COLO829 (cell line): ENCODE results near the gene GDPD5.

ENCODE experiments used
- DNase-seq: peaks from one replicate; pipeline ENCODE4 v3.0.0; 2012; ENCODE audit warnings: low spot score

The GDPD5 gene

DNA sequence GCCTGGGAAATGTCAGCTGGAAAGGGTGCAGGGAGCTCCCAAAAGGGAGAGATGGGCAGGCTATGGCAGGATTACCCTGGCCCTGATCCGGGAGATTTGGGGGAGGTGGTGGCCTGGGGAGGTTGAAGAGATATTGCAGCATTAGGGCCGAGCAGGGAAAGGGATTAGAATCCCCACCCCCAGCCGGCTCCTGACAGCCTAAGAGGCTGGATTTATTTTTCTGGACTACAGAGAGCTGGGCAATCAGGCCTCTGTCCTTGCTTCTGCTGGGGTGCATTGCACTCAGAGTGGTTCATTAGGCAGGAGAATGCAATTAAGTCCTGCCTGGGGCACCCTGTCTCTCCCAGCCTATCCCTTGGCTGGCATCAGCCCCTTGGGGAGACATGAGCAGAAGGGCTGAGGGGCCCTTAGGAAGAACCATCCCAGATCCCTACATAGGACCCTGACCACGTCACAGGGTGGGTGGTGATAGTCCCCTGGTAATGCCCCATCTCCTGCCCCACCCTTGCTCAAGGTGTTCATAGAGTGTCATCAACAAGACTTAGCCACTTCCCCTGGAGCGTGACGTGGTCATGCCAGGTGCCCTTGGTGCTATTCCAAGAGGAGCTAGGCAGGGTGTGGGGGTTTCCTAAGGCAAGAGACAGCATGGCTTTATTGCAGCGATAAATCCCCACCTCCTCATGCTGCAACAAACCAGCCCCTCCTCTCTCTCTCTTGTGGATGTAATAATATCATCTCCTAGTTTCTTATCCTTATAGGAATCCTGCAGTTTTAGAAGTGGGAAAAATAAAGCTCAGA lies 54.4 kb downstream of the GDPD5 start:
- DNase-seq = no peak

DNA sequence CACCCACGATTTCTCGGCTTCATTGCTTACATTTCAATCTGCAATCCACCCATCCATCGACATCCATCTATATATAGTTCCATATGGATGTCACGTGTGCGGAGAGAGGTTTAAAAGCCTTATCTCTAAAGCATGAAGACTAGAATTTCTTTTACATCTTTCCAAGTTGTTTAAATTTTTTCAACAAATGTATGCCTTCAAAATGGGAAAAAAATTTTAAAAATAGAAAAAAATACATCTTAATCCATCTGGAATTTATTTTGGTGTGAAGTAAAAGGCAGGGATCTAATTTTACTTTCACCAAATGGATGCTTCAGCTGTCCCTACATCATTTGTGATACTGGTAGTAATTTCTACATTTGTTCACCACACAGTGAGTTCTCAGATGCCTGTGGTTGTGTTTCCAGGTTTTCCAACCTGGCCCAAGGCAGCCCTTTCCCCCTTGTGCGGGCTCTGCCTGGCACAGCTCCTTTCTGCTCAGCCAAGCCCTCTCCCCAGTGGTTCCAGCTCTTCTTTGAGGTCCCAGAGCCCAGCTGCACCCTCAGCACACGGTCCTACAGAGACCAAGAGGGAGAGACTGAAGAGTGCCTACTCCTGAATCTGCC lies 55.2 kb downstream of the GDPD5 start:
- DNase-seq = no peak

DNA sequence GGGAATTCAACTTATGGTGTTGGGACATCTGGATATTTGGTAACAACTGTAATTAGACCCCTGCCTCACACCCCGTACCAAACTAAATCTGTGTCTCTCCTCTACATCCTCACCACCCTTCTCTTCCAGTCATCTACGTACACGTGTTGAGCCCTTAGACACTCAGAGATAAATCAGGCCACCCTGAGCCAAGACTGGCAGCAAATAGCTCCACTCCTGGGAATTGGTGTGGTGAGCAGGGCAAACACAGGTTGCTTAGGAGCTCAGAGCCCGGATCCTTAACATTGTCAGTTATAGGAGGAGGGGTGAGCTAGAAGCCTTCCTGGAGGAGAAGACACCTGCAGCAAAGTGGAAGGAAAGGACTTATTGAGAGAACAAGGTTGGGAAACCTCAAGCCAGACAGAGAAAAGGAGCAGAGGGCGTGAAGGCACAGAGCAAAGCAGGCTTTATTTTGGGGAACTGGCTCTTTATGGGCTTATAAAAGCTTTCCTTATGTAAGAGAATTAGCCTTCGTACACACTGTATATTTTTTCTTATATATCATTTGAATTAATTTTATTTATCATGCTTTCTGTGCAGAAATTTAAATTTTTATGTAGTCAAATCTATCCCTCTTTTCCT lies 55.8 kb downstream of the GDPD5 start:
- DNase-seq = no peak

DNA sequence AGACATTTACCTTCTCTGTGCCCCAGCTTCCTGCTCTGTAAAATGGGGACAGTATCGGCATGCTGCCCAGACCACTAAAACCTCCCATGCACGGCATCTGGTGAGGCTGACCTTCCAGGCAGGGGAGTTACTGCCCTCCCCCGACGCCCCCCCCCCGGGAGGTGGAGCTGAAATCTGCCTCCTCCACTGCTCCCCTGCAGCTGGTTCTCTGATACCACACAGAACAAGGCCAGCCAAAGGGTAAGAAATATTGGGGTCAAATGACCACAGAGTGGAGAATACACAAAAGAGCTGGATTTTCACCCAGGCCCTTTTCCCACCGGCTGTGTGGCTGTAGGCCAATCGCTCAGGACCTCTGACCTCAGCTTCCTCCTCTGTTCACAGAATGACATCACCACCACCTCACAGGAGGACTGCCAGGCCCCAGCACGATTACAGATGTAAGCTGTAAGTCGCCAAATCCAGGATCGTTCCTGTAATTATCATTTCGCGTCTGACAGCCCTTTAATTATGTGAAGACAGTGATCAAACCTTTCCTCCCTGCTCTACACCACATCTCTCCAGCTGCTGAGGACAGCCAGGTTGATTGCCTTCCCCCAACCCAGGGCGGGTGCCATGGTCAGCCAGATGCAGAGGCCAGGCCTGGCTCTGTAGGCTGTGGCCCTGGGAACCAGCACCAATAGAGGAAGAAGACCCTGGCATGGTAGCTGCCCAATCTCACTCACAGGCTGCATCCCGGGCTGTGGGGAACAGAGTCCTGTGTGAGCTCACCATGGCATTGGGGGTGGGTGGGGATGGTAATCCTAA lies 57.0 kb downstream of the GDPD5 start:
- DNase-seq = no peak

DNA sequence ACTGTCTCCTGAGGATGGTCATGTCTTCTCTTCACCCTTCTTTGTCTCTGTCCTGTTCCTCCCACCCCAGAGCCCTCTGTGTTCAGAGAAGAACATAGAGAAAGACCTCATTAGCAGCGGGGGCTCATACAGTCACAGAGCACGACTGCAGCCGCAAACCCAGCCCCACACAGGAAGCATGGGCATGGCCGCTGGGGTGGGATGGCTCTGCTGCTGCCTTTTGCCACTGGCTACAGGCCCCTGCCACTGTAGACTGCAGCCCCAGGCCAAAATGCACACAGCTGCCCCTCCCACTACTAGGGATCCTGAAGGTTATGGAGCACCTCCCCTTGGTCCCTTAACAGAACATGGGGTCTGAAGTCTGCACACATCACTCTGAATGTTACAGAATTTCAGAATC lies 57.9 kb downstream of the GDPD5 start:
- no peak for DNase-seq

DNA sequence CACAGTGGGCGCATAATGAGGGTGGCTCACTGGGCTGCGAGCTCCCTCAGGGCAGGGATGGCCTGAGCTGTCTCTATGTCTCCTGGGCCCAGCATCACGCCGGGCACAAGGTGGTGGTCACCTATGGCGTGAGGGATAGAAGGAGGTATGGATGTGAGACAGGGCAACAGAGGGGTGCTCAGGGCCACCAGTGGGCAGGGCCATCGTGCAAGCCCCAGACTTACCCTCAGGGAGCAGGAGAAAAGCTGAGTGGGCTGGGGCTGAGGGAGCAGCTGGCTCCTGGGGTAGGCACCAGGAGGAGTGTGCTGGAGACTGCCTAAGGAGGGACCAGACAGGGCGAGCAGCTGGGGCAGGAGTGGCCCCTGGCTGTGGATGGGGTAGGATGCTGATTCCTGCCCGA lies 58.4 kb downstream of the GDPD5 start:
- DNase-seq = no peak

DNA sequence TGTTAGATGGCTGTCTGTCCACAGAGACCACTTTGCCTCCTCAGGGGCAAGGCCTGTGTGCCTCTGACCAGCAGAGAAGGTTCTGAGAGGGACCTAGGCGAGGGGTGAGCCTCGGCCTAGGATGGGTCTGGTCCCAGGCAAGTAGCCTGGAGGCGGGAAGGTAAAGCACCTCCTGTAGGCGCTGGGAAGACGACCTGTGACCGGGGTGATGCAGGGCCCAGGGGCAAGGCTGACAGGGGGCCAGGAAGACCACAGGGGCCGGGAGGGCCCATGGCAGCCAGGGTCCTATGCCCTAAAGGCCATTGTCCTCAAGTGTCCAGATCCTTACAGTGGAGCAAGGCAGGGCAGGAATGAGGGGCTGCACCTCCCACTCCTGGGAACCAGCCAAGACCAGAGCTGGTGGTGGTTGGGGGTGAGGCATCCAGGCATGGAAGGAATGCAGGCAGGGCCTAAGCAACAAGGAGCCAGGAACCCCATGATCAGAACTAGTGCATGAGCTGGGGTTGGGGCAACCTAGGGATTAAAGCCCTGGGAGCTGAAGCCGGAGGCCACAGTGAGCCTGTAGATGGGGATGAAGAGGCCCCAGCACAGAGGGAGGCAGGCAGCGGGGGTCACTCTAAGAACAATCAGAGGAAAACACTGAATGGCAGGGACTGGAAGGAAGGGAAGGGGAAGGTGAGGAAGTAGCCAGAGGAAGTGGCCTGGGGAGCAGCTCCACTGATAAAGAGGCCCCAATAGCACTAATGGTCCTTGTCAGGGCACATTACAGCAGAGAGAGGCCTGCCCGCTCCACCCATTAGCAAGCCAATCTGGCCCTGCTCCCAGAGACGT lies 59.8 kb downstream of the GDPD5 start:
- no peak for DNase-seq

DNA sequence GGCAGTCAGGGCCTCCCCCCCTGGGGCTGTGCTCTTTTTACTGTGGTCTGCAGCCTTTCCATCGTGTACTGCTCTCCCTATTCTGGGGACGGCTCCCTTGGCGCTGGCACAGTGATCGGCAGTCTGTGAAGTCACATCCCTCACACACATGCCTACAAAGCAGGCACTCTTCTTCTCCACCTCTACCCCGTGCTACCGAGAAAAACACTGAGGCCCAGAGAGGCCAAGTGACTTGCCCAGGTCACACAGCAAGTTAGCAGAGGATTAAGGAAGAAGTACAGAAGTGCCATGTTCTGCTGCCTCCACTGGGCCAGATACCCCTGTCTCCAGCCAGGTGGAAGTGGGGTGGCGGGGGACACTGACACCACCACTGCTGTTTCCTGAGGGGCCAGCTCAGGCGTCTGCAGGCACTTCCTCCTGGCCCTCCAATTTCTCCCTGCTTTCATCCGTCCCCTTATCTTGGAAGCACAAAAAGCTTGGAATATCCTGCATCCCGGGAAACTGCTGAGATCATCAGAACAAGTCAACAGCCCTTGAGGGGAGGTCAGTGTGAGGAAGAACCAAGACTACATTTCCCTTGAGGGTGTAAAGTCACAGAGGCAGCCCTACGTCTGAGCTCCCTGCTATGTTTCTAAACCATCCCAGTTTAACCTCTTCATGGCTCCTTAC lies 62.5 kb downstream of the GDPD5 start:
- DNase-seq = no peak

DNA sequence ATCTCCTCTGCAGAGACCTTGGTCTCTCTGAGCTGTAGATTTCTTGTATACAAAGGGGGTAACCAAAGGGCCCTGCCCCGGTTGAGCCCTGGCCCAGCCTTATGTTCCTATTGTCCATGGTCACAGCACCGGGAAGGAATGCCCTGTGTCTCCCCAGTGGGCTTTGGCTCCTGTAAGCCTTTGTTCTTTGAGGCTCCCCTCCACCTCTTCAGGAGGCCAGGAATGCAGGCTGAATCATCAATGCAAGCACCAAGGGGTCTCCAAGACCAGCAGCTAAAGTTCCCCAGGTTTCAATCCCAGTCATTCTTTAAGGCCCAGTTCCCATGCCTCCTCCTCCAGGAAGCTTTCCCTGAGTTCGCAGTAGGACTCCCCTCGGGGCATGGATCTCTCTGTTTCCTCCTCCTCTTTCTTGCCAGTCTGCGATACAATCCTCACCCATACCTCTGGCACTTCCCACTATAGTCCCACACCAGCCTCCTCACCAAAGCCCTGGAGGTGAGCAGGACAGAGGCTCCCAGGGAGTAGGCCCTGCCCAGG lies 63.6 kb downstream of the GDPD5 start:
- no peak for DNase-seq

DNA sequence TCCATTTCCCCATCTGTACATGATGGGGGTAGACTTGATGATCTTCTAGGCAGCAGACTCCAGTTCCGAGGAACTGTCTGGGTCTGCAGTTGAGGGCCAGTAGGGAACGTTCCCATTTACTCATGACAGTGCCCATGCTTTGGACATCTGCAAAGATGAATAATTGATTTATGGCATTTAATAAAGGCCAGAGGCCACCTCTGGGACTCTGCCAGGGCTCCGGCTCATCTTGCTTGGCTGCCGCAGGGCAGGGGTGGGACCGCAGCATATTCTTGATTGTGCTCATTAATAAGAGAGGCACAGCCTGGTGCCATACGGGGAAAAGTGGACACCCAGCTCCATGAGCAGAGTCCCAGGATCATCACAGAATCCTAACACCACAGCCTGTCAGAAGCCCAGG lies 64.6 kb downstream of the GDPD5 start:
- no peak for DNase-seq

DNA sequence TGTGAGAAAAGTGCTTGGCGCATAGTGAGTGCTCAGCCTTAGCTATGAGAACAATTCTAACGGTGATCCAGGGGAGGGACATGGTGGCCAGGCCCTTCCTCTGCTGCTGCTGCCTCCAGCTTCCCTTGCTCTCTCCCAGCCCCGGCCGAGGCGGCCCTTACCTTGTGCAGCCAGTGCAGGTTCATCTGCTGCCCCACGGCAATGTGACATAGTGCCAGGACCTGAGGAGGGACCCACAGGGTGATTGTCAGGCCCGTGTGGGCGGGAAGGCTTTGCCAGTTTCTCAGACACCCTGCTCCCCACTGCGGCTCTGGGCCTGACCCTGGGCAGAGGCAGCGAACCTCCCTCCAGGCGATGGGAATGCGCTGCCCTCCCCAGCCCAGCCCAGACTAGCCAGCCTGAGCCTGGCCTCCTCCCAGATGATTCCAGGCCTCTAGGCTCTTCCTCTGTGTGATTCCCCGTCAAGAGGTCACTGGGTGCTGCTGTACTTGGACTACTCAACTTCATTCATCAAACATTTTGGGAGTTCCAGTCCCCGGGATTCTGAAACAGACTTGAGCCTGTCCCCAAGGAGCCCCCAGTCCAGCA lies 69.1 kb downstream of the GDPD5 start:
- no peak for DNase-seq

DNA sequence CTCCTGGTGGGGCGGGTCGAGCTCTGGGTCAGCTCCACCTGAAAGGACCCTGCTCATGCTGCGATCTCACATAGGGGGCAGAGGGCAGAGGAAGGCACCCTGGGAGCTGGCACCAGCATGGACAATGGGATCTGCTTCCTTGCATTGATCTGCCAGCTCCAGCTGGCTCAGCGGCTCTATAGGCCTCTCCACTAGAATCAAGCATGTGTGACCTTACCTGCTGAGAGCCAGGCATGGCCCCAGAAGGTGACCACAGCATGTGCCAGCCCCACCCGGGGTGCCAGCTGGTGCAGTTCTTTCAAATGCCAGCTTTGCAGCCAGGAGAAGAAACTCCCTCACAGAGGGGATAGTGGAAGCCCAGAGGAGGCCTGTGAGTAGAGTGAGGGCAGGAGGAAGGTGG lies 70.8 kb downstream of the GDPD5 start:
- no peak for DNase-seq

DNA sequence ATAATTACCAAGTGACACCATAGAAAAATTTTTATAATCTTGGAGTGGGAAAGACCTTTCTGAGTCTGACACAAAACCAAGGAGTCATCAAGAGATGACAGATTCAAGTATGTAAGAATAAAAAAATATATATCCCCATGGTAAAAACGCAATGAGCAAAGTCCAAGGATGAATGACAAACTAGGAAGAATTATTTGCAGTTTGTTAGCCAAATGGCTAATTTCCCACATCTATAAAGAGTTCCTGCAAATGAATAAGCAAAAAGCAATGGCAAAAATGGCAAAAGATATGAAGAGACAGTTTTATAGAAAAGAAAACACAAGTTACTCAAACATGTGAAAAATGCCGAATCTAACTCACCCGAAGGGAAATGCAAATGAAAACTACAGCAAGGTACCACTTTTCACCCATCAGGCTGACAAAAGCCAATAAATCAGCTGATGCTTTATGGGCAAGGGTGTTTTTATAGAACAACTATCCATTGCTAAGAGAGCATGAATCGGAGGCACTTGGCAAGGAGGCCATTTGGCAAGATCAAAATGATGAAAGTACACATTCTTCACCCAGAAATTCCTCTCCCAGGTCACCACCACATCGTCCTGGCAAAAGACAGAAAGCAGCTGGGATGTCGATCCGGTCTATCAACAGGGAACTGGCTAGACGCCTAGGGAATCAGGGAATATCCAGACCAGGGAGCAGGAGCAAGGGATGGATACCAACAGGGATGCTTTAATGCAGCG lies 71.7 kb downstream of the GDPD5 start:
- no peak for DNase-seq

DNA sequence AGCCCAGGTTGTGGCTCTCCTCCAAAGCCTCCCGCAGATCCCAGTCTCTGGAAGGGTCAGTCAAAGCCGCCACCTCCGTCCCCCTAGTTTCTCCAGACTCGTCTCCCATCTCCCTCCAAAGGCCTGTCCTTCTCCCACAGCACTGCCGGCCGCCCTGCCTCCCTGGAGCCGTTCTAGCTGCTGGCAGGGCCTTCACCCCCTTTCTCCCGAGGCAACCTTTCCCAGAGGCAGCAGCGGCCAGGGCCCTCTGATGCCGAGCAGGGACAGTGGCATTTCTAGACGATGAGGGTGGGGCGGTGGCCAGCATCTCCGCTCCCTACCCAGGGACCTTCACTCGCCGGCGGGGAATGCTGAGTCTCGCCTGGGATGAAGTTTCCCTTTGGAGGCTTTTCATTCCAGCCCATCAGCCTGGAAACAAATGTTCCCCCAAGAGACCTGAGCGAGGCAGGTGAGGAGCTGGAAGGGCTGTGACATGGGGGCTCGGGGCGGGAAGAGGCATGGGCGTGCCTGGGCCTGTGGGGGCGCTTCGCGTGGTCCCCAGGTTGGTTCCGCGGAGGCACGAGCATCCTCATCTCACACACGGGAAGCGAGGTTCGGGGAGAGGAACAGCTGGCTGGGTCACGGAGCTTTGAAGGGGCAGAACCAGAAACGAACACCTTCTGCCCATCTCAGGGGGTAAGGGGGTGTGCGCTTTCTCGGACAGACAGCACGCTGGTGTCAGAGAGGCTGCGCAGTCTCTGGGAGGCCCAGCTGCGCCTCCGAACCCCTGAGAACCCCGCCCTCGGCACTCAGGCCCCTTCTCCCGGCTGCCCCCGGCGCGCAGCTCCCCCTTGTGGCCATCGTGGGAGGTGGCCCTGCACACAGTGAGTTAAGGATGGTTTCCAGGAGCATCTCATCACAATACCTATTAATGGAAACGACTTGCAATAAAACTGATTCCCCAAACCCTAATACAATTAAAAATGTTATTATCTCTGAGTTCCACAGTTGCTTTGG lies 74.6 kb downstream of the GDPD5 start:
- no peak for DNase-seq

DNA sequence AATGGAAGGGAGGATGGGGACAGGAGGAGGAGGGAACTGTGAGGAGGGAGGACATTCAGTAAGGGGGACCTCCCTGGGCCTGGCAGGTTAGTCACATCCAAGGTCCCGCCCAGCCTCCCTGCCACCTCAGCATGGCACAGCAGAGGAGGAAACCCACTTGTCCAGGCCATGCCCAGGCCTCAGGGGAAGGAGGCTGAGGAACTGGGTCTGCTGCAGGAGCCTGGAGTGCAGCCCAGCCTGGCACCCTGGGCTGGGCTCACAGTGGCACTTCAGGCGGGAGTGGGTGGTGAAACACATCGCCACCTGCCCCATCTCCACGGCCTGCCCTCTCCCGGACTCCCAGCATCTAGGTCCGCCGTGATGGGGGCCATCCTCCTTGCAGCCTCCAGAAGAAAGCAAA lies 75.5 kb downstream of the GDPD5 start:
- no peak for DNase-seq

DNA sequence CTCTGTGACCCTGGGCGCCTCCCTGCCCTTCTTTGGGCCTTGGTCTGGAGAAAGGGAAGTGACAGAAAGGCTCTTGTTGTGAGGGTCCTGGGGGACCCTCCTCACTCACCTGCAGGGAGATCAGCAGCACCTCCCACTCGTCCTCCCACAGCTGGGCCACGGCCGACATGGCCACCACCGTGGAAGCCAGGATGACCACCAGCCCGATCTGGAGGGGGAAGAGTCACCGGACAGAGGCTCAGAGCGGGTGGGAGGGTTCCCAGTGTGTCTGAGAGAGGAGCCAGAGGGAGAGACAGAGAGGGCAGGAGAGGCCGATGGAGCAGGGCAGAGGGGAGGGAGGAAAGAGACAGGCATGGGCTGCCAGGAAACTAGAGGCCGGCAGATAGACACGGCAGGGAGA lies 76.0 kb downstream of the GDPD5 start:
- no peak for DNase-seq

DNA sequence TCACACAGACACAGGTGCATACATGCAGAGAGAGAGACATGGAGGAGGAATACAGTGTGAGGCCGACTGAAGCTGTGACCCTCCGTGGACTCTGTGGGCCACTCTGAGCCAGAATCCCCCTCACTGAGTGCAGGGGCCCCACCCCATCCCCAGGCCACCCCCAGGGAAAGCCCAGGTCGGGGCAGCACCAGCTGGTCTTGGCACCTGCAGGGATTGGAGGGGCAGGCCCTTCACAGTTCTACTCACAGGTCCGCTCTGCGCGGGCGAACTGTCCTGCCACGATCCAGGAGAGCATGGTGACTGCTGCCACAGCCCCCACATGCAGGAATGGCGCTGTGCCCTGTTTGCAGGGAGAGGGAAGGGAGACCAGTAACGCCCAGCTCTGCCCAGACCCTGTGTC lies 76.5 kb downstream of the GDPD5 start:
- DNase-seq = no peak

DNA sequence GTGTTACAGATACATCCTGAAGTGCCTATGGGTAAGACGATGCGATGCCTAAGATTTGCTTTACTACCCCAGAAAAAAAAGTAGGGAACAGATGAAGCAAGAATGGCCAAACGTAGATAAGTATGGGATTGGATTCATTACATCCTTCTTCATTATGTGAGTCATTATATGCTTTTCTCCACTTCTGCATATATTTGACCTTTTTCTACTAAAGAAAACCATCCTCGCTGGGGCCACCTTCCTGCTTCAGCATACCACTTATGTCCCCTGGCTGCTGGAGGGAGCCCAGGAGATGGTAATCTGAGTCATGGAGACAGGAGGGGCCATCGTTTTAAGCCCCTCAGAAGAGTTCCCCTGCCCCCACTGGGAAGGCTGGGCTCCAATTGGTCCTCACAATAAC lies 78.3 kb downstream of the GDPD5 start:
- no peak for DNase-seq
